ENCODE measurements around the gene CUX1. TPM values are rescaled to one million over a fixed set of nuclear protein-coding genes. Genes with fewer than 3 reads are reported as not detected.
"Not testable (repeated sequence)": the region's sequence is repeated elsewhere in the genome, so short reads cannot be mapped to it uniquely, and the experiment has no call there.

CUX1 gene
- total RNA-seq, 3 donors from 2014 or later, result 85.2 to 167 (median 120) TPM

DNA sequence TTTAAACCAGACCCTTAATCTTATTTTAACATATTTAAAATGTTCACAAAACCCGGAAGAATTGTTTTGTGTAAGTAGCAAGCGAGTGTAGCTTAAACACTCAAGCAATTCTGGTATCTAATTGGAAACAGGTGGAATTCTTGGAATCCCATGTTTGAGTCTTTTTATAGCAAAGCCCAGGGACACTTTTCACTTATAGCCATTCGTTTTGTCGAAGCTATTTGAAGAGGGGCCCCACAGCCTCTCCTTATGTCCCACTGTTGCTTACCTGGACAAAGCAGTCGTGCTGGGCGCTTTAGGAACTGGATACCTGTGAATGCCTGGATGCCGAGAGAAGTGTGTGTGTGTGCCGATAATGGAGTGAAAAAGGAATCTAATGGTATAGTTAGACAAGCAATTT, 3.3 kb downstream of the CUX1 start:
- Histone ChIP-seq H3K36me3 (ENCODE audit: low read depth) (no peaks in the 10 kb centered on the region), H3K9me3 (no peaks in the 10 kb centered on the region), H3K4me3 (no peak overlapping the region), H3K4me1 (ENCODE audit: low read depth) (no peaks in the 10 kb centered on the region)
- ATAC-seq (no peak), DNase-seq (no peak)
- intact Hi-C loops (cut with DNase I, micrococcal nuclease), result no loop called here
- TF ChIP-seq CTCF (IDR thresholded peaks at IDR 0.05), result no peak

DNA sequence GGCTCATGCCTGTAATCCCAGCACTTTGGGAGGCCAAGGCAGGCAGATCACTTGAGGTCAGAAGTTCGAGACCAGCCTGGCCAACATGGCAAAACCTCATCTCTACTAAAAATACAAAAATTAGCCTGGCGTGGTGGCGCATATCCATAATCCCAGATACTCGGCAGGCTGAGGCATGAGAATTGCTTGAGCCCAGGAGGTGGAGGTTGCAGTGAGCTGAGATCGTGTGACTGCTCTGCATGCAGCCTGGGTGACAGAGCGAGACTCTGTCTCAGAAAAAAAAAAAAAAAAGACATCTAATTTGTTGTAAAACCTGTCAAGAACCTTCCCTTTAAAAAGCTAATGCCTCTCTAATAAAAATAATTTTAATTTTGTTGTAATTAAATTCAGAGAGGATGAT, 5.2 kb downstream of the CUX1 start:
- H3K9me3 ChIP-seq; ATAC-seq; intact Hi-C loops (cut with DNase I, micrococcal nuclease); H3K36me3 ChIP-seq (ENCODE audit: low read depth); H3K4me3 ChIP-seq; DNase-seq; H3K4me1 ChIP-seq (ENCODE audit: low read depth): not testable (repeated sequence)

- intact Hi-C loops (cut with DNase I, micrococcal nuclease), result no loop called here
- H3K9me3 ChIP-seq, result no peaks in the 10 kb centered on the region
- no peak for TF ChIP-seq CTCF (IDR thresholded peaks at IDR 0.05)
- no peaks in the 10 kb centered on the region for H3K36me3 ChIP-seq (ENCODE audit: low read depth)
- no peak for ATAC-seq
- no peak overlapping the region for H3K4me3 ChIP-seq
- no peaks in the 10 kb centered on the region for H3K4me1 ChIP-seq (ENCODE audit: low read depth)
- no peak for DNase-seq
Measured at GRCh38 chr7:101823096-101823495, 5.7 kb downstream of the CUX1 start.

- Histone ChIP-seq H3K4me1 (ENCODE audit: low read depth) (no peaks in the 10 kb centered on the region), H3K9me3 (no peaks in the 10 kb centered on the region), H3K4me3 (no peak overlapping the region), H3K36me3 (ENCODE audit: low read depth) (no peaks in the 10 kb centered on the region)
- TF ChIP-seq CTCF (IDR thresholded peaks at IDR 0.05), result no peak
- no peak for DNase-seq
- ATAC-seq, result no peak
- intact Hi-C loops (cut with DNase I, micrococcal nuclease), result no loop called here
Measured at GRCh38 chr7:101823596-101823995, 6.2 kb downstream of the CUX1 start.

- Histone ChIP-seq H3K4me1 (ENCODE audit: low read depth) (no peaks in the 10 kb centered on the region), H3K4me3 (no peak overlapping the region), H3K36me3 (ENCODE audit: low read depth) (no peaks in the 10 kb centered on the region), H3K9me3 (no peaks in the 10 kb centered on the region)
- ATAC-seq (no peak), DNase-seq (no peak)
- no peak for TF ChIP-seq CTCF (IDR thresholded peaks at IDR 0.05)
- intact Hi-C loops (cut with DNase I, micrococcal nuclease), result no loop called here
Measured at GRCh38 chr7:101824440-101824839, 7.0 kb downstream of the CUX1 start.

- DNase-seq (no peak), ATAC-seq (no peak)
- H3K9me3 ChIP-seq, result no peaks in the 10 kb centered on the region
- intact Hi-C loops (cut with DNase I, micrococcal nuclease), result no loop called here
- no peaks in the 10 kb centered on the region for H3K36me3 ChIP-seq (ENCODE audit: low read depth)
- no peak overlapping the region for H3K4me3 ChIP-seq
- no peaks in the 10 kb centered on the region for H3K4me1 ChIP-seq (ENCODE audit: low read depth)
- no peak for TF ChIP-seq CTCF (IDR thresholded peaks at IDR 0.05)
Measured at GRCh38 chr7:101826081-101826835, 8.8 kb downstream of the CUX1 start.

Measured in mucosa of descending colon (tissue), 3 donors.